Loucy (cell line): ENCODE data around the gene PNPLA7.

Experiments
- H2AFZ ChIP-seq: fragments of 200-600 bp; sonication (generic); 2 replicates; pipeline ENCODE4 v1.6.0; 2016; ENCODE audit warnings: antibody characterized with exemption, mild to moderate bottlenecking, low read length, moderate library complexity
- H3F3A ChIP-seq: fragments of 200-600 bp; 2 replicates; pipeline ENCODE4 v1.6.0; 2016; ENCODE audit warnings: antibody characterized with exemption, low read depth, mild to moderate bottlenecking
- H3K27me3 ChIP-seq: fragments of 200-600 bp; sonication (generic); 2 replicates; pipeline ENCODE4 v1.6.1; 2014; ENCODE audit warnings: low read length, mild to moderate bottlenecking; ENCODE audit not compliant: insufficient read depth, poor library complexity, severe bottlenecking
- H3K36me3 ChIP-seq: fragments of 200-600 bp; sonication (generic); 2 replicates; pipeline ENCODE4 v1.6.1; 2016; ENCODE audit warnings: low read length; ENCODE audit not compliant: insufficient read depth
- H3K4me1 ChIP-seq: fragments of 200-600 bp; sonication (generic); 2 replicates; pipeline ENCODE4 v1.5.1; 2014; ENCODE audit warnings: low read length, mild to moderate bottlenecking; ENCODE audit not compliant: insufficient read depth, poor library complexity, severe bottlenecking
- H3K4me2 ChIP-seq: fragments of 200-600 bp; sonication (generic); 2 replicates; pipeline ENCODE4 v1.6.0; 2014; ENCODE audit warnings: antibody characterized with exemption, low read length, low read depth, mild to moderate bottlenecking; ENCODE audit not compliant: poor library complexity, severe bottlenecking
- H3K4me3 ChIP-seq: fragments of 200-600 bp; sonication (generic); 2 replicates; pipeline ENCODE4 v1.5.1; 2014; ENCODE audit warnings: low read length, mild to moderate bottlenecking, mixed read lengths; ENCODE audit not compliant: poor library complexity, severe bottlenecking
- H3K79me2 ChIP-seq: fragments of 200-600 bp; sonication (generic); 2 replicates; pipeline ENCODE4 v1.6.1; 2014; ENCODE audit warnings: low read length; ENCODE audit not compliant: insufficient read depth
- H3K9ac ChIP-seq: fragments of 200-600 bp; sonication (generic); 2 replicates; pipeline ENCODE4 v1.6.0; 2014; ENCODE audit warnings: mild to moderate bottlenecking, low read depth, low read length, moderate library complexity; ENCODE audit not compliant: poor library complexity, severe bottlenecking
- H3K9me2 ChIP-seq: fragments of 200-600 bp; sonication (generic); replicated peaks from 2 replicates; pipeline ENCODE4 v1.6.1; 2016; ENCODE audit warnings: low read depth, low read length, mixed read lengths
- H3K9me3 ChIP-seq: fragments of 200-600 bp; sonication (generic); 2 replicates; pipeline ENCODE4 v1.6.1; 2014; ENCODE audit warnings: mild to moderate bottlenecking, antibody characterized with exemption, low read length, low read depth; ENCODE audit not compliant: insufficient read depth
- H4K20me1 ChIP-seq: fragments of 200-600 bp; sonication (generic); 2 replicates; pipeline ENCODE4 v1.6.0; 2014; ENCODE audit warnings: antibody characterized with exemption, low read length, mild to moderate bottlenecking; ENCODE audit not compliant: insufficient read depth, poor library complexity, severe bottlenecking
- CTCF ChIP-seq: fragments of 200-600 bp; sonication (generic); conservative IDR thresholded peaks from 2 replicates; pipeline ENCODE4 v1.5.1; 2014; ENCODE audit warnings: mild to moderate bottlenecking, antibody characterized with exemption, low read length
- EZH2phosphoT487 ChIP-seq: fragments of 200-600 bp; IDR thresholded peaks from 2 replicates; pipeline ENCODE4 v1.6.1; 2018; ENCODE audit warnings: antibody characterized with exemption, mild to moderate bottlenecking, moderate library complexity, borderline replicate concordance

The PNPLA7 gene

GRCh38 chr9:137497921-137498719 is 52.1 kb downstream of the PNPLA7 start:
- Histone ChIP-seq H3K4me1 (no peaks in the 10 kb centered on the region), H3K4me3 (no peak overlapping the region), H3F3A (peaks cover 4% of the 10 kb centered on the region; the same call in 1 of the 2 replicates), H2AFZ (no peak overlapping the region), H3K79me2 (no peaks in the 10 kb centered on the region), H3K4me2 (no peak overlapping the region), H3K9me2 (no peaks in the 10 kb centered on the region), H3K9me3 (no peaks in the 10 kb centered on the region), H3K27me3 (no peaks in the 10 kb centered on the region), H3K9ac (no peak overlapping the region), H4K20me1 (no peaks in the 10 kb centered on the region), H3K36me3 (no peaks in the 10 kb centered on the region)
- no peak for TF ChIP-seq CTCF
- no peak for TF ChIP-seq EZH2phosphoT487

- Histone ChIP-seq H3F3A (no peaks in the 10 kb centered on the region), H3K9ac (no peak overlapping the region), H3K9me3 (no peaks in the 10 kb centered on the region), H3K36me3 (no peaks in the 10 kb centered on the region), H3K27me3 (no peaks in the 10 kb centered on the region), H4K20me1 (no peaks in the 10 kb centered on the region), H3K4me2 (no peak overlapping the region), H3K79me2 (no peaks in the 10 kb centered on the region), H3K9me2 (no peaks in the 10 kb centered on the region), H3K4me3 (no peak overlapping the region), H3K4me1 (no peaks in the 10 kb centered on the region), H2AFZ (no peak overlapping the region)
- TF ChIP-seq EZH2phosphoT487 (no peak), CTCF (no peak)
These were observed 53.4 kb downstream of the PNPLA7 start for GRCh38 chr9:137496601-137497375.

- H3K79me2 ChIP-seq = no peaks in the 10 kb centered on the region
- H2AFZ ChIP-seq = no peak overlapping the region
- no peak overlapping the region for H3K9ac ChIP-seq
- no peaks in the 10 kb centered on the region for H3F3A ChIP-seq
- H3K9me3 ChIP-seq = no peaks in the 10 kb centered on the region
- H3K36me3 ChIP-seq = no peaks in the 10 kb centered on the region
- H3K4me3 ChIP-seq = no peak overlapping the region
- H4K20me1 ChIP-seq = no peaks in the 10 kb centered on the region
- H3K9me2 ChIP-seq = no peaks in the 10 kb centered on the region
- no peaks in the 10 kb centered on the region for H3K27me3 ChIP-seq
- no peak overlapping the region for H3K4me2 ChIP-seq
- TF ChIP-seq EZH2phosphoT487 (no peak), CTCF (no peak)
- no peaks in the 10 kb centered on the region for H3K4me1 ChIP-seq
These were observed 55.5 kb downstream of the PNPLA7 start for GRCh38 chr9:137494550-137495351.
